GM12892 (cell line): ENCODE results near the gene PPP1R9B.

Source experiments
- DNase-seq: peaks from one replicate; pipeline ENCODE4 v3.0.0; 2011; ENCODE audit not compliant: insufficient read length
- FAIRE-seq: peaks from 2 replicates; lab custom pipeline; 2011; peaks lifted over from hg19 to GRCh38; lab: Jason Lieb, UNC
- POLR2A ChIP-seq: IDR thresholded peaks from 2 replicates; pipeline ENCODE4 v1.6.1; 2011; ENCODE audit warnings: low read depth, low read length, control low read depth
- POLR2AphosphoS5 ChIP-seq: IDR thresholded peaks from 2 replicates; pipeline ENCODE4 v1.6.1; 2011; ENCODE audit warnings: low read depth, low read length, control low read depth
- TAF1 ChIP-seq: IDR thresholded peaks from 2 replicates; pipeline ENCODE4 v1.6.1; 2011; ENCODE audit warnings: low read depth, mild to moderate bottlenecking, control low read depth, low read length, borderline replicate concordance

Gene PPP1R9B

DNA sequence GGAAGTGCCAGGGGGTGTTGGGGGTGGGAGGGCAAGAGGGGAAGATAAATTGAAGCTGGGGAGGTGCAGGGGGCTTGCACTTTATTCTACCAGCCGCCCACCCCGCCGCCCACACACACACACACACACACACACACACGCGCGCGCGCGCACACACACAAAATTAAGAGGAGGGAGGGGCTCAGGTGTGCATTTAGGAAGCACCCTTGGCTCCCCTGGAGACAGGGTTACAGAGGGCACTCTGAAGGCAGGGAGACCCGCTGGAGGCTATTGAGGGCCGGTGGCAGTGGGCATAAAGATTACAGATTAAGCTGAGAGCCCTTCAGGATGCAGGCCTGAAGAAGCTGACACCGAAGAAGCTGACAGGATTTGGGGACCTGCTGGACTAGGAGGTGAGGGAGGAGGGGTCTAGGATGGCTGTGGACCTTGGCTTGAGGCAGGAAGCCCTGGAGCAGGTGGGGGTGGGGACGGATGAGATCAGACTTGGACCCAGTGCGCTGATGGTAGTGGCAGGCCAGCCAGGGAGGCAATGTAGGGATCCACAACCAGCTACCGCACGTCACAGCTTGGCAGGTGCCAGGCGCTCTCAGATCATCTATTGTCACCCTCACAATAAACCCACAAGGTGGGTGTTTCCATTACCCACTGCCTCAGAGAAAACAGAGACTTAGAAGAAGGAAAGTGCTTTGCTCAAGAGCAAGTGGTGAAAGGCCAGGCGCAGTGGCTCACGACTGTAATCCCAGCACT, 19.7 kb downstream of the PPP1R9B start:
- no peak for DNase-seq
- no peak for TF ChIP-seq POLR2A
- TF ChIP-seq TAF1: no peak
- no peak for TF ChIP-seq POLR2AphosphoS5
- FAIRE-seq: no peak

DNA sequence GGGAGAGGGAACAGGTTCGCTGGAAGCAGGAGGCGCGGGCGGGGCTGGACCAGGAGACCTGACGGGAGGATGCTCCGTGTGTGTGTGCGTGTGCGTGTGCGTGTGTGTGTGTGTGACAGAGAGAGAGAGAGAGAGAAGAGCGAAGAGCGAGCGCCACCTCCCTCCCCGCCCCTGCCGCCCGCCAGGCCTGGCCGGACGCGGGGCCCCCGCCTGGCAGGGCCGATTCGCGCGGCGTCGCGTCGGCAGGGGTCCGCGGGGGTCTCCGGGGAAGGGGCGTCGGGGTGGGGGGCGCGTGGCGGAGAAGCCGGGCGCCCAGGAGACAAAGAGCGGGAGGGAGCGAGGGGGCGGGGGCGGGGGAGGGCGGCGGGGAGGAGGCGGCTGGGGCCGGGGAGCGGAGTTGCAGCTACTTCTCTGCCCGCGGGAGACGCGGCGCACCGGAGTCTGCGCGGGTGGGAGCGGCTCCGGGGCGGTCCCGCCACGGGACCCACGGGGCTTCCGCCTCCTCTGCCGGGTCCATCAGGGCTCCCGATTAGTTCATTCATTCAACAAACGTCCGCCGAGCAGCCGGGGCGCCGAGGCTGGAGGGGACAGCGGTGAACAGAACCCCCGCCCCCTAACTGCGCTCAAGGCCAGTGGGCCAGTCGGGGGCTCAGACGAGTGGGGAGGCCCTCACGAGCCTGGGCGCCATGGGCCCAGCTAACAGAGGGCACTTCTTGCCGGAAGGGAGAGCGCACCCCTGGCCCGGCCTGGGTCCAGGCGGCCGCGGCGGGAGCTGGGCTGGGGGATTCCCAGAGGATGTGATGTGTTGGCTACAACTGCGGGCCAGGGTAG, 20.5 kb downstream of the PPP1R9B start, which contains the start of gene SAMD14:
SAMD14 (minus strand) TSS at position 433 of the 831 bp plus-strand sequence. CDS start 5,201 bp downstream, outside the sequence.
- TF ChIP-seq TAF1: no peak
- no peak for TF ChIP-seq POLR2A
- TF ChIP-seq POLR2AphosphoS5: no peak
- FAIRE-seq: peak; percentile 88
- peak; percentile 71 for DNase-seq

DNA sequence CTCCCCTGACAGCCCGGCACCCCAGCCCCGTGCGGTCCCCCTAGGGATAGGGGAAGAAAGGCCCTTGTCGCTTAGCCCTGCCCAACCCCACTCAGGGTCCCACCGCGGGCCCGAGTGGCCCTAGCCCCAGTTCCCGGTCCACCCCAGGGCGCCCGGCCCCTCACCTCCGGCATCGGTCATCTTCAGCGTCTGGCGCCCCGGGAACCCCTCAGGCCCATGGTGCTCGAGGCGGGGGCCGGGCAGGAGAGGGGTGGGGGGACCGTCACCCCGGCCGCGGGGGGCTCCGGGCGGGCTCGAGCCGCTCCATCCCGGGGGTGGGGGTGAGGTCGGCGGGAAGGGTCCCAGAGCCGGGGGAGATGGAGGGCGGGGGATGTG, 21.1 kb downstream of the PPP1R9B start:
- TF ChIP-seq POLR2A: no peak
- no peak for TF ChIP-seq POLR2AphosphoS5
- no peak for TF ChIP-seq TAF1
- FAIRE-seq: no peak
- no peak for DNase-seq

DNA sequence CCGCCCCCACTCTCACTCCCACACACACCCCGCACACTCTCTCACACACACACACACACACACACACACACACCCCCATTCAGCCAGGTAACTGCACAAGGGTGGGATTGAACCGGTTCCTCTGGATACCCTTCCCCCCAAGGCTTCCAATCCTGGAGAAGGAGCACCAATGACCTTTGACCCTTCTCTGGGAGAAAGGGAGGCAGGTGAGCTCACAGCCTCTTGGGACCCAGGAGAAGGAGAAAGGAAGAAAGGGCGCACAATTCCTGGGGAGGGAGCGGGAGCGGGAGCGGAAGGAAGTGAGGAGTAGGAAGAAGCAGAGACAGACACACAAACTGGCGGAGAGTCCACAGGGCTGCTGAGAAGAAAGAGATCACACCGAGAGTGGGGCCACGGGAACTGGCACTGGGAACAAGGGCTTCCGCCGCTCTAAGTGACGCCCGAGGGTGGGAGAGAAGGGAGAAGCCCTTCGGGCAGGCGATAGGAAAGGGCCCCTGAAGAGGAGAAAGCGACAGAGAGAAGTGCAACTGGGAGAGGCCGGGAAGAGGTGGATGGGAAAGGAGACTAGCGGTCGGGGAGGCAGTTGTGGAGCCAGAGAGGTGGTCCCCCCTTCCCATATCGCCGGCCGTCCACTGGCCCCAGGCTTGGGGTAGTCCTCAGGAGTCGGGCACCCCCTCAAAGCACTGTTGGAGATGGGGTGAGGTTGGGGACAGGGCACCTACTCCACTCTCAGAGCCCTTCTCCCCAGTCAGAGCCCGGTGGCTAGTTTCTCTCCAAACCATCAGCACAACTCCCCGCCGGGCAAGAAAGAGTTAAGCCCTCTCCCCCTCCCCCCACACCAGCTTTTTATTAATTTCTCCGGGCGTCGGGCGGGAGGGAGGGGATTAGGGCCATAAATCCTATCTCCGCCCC, 21.8 kb downstream of the PPP1R9B start:
- no peak for FAIRE-seq
- TF ChIP-seq TAF1 (no peak), POLR2AphosphoS5 (no peak), POLR2A (no peak)

DNA sequence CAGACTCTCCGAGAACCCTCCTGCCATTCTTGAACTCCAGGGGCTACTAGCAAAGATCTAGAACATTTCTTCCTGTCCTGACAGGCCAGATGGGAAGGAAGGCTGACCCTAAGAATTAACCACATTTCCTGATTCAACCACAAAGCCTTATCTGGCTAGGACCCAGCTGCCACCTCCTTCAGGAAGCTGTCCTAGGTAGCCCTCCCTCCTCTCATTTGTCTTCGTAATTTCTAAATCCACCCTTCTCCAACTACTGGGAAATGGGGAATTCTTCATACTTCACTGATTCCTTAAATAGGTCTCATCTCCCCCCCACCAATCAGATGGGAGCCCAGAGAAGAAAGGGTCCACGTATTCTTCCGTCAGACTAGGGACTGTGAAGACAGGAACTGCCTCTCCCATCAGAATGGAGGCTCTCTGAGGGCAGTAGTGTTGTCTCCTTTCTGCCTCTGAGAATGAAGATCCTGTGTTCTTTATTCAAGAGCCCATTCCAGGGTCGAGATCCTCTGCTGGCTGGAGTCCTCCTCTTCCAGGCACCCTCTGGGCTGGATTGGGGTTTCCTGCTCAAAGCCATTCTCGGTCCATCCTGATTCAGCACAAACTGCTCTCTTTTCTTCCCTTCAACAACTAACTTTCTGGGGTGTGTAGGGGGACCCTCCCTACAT, 22.6 kb downstream of the PPP1R9B start:
- TF ChIP-seq TAF1 (no peak), POLR2AphosphoS5 (no peak), POLR2A (no peak)
- peak; percentile 17 for FAIRE-seq
- DNase-seq: no peak

More for the DNA sequence above, 21.8 kb downstream of the PPP1R9B start:
- no peak for DNase-seq

DNA sequence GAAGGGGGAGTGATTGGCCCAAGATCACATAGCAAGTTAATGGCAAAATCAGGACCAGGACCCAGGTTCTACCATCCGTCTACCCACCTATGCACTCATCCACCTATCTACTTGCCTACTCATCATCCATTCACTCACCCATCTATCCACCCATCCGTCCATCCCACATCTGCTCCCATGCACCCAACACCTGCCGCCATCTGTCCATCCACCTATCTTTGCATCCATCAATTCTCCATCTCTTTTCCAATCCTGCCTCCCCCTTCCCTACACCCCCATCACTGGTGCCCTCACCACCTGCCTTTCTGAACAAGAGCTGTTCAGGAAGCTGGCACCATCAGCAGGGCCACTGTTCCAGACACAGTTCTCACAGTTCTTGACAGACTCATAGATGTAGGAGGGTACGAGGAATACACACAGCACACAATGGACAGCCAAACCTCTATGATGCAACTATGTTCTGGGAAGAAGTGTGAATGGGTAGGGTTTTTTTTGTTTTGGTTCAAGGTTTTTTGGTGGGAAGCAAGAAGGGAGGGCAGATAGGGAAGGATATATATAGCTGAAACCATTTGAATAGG, 25.0 kb downstream of the PPP1R9B start:
- DNase-seq (no peak), FAIRE-seq (no peak)
- no peak for TF ChIP-seq TAF1
- no peak for TF ChIP-seq POLR2AphosphoS5
- no peak for TF ChIP-seq POLR2A

DNA sequence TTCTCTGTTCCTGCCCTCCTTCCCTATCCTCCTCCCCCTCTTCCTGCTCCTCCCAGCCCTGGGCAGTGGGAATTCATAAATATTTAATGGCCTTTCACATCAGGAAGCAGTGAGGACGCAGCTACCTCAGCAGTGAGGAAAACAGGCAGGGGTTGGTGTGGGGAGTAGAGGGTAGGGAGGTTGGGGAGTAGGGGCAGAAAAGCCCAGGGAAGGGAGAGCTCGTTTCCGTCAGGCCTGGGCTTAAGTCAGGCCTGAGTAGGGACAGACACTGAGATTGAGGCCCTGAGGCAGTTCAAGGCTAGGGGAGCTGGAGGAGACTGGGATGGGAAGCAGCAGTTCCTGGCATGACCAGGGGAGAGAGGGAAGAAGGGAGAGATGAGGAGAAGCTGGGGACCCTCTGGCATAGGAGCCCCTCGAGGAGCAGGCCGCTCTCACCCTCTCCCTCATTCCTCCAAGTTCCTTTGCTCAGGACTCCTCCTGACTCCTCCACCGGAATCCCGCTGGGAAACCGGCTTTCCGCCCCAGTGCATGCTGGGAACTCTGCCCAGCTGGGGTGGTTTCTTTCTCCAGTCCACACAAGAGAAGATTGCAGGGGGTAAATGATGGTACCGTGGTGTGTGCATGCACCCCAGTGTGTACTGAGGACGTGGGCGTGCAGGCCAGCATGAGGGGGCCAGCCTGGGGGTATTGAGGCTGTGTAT, 26.7 kb downstream of the PPP1R9B start:
- DNase-seq (no peak), FAIRE-seq (no peak)
- TF ChIP-seq POLR2A (no peak), TAF1 (no peak), POLR2AphosphoS5 (no peak)

DNA sequence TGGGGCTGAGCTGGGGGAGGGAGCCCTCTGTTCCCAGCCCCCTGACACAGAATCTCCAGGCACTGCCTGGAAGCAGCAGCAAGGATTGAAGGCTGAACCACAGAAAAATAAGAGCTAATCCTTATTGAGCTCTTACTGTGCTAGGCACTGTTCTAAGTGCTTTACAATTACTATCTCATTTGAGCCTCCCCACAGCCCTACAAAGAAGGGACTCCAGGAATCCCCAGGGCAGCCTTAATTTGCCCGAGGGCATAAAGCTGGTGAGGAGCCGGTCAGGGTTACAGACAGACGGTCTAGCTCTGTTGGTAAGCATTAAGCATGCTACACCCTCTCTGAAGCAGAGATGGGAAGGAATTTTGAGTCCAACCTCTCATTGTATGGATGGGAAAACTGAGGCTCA, 27.5 kb downstream of the PPP1R9B start:
- DNase-seq (no peak), FAIRE-seq (no peak)
- TF ChIP-seq TAF1 (no peak), POLR2A (no peak), POLR2AphosphoS5 (no peak)

DNA sequence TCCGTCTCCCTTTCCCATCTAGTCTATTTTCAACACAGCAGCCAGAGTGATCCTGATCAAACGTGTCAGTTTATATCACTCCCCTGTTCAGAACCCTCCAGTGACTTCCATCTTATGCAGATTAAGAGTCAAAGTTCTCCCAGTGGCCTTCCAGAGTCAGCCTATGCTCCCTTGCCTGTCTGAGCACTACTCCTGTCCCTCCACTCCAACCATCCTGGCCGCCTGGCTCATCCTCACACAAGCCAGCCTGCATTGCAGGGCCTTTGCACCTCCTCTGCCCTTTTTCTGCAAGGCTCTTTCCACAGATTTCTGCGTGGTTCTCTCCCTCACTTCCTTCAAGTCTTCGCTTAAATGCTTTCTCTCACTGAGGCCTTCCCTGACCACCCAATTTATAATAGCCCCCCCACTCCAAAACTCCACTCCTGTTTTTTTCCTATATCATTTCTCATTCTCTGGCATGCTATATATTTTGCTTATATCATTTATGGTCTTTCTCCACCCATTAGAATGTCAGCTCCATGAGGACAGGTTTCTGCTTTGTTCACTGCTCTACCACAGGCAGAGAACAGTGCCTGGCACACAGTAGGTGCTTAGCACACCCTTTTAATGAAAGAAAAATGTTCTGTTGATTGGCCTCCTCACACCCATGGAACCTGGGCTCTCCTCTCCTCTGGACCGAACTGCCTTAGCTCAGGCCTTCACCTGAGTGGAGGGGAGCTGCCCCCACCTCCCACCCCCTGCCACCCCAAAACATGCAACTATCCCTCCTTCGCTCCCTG, 29.8 kb downstream of the PPP1R9B start:
- DNase-seq (no peak), FAIRE-seq (no peak)
- TF ChIP-seq TAF1 (no peak), POLR2A (no peak), POLR2AphosphoS5 (no peak)

DNA sequence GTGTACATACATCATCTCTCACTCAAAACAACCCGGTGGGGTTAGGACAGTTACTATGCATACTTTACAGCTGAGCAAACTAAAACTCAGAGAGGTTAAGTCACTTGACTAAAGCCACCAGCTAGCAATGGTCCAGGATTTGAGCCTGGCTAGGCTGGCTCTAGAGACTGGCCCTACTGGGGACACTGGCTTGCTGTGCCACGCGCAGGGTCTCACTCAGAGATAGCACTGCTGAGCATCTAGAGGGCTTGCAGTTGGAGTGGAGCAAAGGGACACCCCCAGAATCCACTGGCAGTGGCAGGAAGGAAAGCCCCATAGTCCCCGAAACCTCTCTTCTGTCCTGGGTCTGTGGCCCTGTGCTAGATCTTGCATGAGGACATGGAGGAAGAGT, 31.7 kb downstream of the PPP1R9B start:
- TF ChIP-seq TAF1 (no peak), POLR2AphosphoS5 (no peak), POLR2A (no peak)
- no peak for FAIRE-seq

More for the DNA sequence above, 31.7 kb downstream of the PPP1R9B start:
- DNase-seq: no peak
